NAMALWA (cell line): ENCODE measurements around the gene VTA1.
A peak's percentile ranks its signal among the peaks of the same experiment; 100 is the strongest.
"Not testable (repeated sequence)": the region's sequence is repeated elsewhere in the genome, so short reads cannot be mapped to it uniquely, and the experiment has no call there.

ENCODE experiments used
- DNase-seq: peaks from one replicate; pipeline ENCODE4 v3.0.0-alpha.2; 2015; ENCODE audit warnings: low spot score

The VTA1 gene

DNA sequence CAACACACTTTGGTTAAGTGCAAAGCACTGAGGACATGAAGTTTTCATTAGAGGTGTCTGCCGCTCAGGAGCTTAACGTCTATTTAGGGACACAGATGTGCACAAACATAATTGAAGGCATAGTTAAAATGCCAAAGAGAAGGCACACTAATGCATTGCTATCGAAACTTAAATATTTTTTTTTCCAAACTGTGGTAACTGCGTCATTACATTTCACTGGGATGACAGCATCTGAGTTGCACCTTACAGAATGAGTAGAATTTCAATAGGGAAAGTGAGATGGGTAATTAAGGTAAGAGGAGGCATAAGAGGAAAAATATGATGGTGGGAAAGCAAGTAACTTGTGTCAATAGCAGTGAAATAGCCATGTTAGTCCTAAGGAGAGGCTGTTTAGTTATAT, 79.7 kb downstream of the VTA1 start:
- no peak for DNase-seq

- DNase-seq: not testable (repeated sequence)
Measured at GRCh38 chr6:142229518-142230270, 82.6 kb downstream of the VTA1 start.

GRCh38 chr6:142232206-142233044, 85.4 kb downstream of the VTA1 start:
- DNase-seq: peak; percentile 41

- no peak for DNase-seq
Measured at GRCh38 chr6:142233945-142234682, 87.1 kb downstream of the VTA1 start.

DNA sequence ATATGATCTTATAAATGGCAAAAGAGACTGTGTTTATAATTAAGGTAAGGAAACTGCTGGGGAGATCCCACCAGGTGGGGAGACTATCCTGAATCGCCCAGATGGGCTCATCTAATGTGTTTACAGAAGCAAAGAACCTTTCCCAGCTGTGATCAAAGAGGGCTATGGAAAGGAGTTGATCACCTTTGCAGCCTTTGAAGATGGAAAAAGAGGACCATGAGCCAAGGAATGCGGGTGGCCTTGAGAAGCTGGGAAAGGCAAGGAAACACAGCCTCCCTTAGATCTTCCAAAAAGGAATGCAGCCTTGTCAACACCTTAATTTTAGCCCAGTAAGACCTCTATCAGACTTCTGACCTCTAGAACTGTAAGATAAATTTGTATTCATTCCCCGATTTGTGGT, 88.2 kb downstream of the VTA1 start:
- no peak for DNase-seq

DNA sequence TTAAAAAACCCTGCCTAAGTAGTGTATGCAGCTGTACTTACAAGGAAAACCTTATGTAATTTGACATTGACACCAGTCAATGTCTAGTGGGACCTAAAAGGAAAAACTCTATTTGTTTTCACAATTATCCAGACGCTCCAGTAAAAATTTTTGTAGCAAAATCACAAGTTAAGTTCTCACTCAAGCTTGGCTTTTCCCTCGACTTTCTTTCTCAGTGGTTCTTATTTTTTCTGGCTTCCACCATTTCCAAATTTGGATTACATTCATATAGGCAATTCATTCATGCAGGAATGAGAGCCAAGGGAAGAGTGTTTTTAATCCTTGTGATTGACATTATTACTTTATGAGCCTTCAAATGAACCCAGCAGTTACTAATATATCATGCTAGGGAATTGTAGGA, 88.7 kb downstream of the VTA1 start:
- no peak for DNase-seq

DNA sequence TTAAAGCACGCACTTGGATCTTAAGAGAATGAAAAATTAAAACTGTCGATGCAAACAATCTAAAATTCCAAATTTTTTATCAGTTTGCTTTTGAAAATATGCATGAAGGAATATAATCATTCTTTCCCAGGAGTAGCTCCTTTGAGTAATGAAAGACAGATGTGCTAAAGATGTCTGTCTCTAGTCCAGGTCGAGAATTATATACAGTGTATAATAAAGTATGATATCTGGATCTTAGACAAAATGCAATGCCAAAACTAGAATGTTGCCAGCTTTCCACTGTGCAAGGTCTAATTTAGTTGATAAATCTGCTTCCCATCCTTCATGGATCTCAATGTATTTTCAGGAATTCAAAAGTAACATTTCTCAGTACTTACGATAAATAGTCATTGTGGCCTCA, 89.6 kb downstream of the VTA1 start:
- DNase-seq: no peak

DNA sequence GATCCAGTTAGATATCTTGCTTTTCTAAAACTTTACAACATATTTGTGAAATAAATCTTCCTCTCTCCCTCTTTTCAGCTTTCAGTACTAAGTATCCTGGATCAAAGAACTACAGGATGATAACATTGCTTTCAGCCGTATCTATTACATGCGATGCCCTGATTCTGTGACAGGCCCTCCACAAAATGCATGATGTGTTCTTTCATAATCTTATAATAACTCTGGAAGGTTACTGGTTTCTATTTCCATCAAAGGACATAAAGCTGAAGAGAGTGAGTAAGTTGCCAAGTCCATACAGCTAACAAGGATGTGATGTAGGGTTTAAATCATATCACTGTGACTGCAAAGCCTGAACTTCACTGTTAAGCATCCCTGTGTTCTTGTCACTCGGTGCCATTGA, 91.8 kb downstream of the VTA1 start:
- no peak for DNase-seq

- DNase-seq: no peak
Measured at GRCh38 chr6:142240179-142240578, 93.1 kb downstream of the VTA1 start.

DNA sequence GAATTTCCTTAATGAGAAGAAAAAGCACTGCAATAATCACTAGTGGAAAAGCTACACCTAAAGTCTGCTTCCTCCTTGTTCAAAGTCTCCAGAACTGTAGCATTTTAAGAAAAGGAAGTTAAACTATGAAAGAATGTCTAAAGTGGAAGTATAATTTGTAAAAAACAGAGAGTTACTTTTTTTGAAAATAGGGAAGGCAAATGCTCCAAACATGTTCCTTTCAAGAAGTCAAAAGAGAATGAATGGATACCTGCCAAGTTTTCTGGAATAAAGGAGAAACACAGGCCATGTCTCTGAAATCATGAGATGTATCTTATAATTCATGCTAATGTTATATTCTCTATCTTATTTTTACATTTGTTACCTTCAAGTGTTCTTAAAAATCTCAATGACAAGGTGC, 94.0 kb downstream of the VTA1 start:
- DNase-seq: no peak

DNA sequence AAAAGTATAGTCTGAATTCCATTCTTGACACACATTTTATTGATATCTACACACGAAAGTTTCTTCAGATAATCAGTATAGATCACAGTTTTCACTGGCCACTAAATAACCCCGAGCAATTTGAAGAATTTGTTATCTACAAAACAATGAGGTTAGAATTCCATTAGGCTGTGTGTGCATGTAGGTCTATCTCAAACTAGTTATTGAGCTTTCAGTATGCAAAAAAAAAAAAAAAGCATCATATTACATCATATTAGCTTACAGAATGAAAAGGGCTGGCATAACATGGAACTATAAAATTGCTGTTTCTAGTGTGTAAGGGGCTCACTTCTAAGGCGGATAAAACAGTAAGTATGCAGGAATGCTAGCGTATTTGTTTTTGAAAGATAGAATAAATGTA, 95.2 kb downstream of the VTA1 start:
- DNase-seq: no peak

- no peak for DNase-seq
Measured at GRCh38 chr6:142246960-142247359, 99.9 kb downstream of the VTA1 start.

- DNase-seq: no peak
Measured at GRCh38 chr6:142249266-142249665, 102.2 kb downstream of the VTA1 start.

DNA sequence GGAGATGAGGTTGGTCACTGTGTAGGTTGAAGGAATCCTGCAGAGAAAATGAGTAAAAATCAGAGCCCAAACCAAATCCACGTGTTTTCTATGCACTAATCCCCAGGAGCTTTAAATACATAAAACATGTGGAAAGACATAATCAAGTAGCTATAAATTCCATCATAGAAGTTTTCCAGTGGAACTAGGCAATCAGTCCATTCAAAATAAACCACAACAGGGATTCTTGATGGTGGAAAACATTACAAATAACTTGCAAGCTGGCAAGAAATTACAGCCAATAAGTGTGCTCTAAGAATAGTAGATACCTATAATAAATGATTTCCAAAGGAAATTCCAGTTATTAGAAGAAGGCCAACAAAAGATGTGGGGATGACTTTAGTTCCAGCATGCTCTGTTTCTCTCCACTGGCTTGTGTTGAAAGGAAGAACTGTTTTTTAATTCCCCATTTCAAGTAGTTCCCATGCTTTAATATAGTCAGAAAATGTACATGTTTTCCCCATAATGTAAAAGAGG, 104.9 kb downstream of the VTA1 start:
- DNase-seq: no peak

- DNase-seq: no peak
Measured at GRCh38 chr6:142254513-142254912, 107.5 kb downstream of the VTA1 start.

GRCh38 chr6:142255785-142256184, 108.7 kb downstream of the VTA1 start:
- no peak for DNase-seq

DNA sequence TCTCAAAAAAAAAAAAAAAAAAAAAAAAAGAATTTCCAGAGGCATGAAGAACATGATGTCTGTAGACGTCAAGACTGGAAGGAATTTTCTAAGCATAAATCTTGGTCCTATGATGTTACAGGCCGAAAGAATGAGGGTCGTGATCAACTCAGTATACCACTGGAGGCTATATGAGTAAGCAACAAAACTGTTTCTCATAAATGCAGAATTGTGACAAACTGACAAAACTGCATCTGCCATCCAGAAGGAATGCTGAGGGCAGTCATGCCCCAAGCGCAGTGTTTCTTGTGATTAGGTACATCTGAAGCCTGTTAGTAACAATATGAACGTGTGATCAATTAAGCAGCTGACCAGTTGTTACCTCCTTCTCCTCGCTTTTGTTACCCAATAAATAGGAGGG, 111.2 kb downstream of the VTA1 start:
- DNase-seq: no peak

DNA sequence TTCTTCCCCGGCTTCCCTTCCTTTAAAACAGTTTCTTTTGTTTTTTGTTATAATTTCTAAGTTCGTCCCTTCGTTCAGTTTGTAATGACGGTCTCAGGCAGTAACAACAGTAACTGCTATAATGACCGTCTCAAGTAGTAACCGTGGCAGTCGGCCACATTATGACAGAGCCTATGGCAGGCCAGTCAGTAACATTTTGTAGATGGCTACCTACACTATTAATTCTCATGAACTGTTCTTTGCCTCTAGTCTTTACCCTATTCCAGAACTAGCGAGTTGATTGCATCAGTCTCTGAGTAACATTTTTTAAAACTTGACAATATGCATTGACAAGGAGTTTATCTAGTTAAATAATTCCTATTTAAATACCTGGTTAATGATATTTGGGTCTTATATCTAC, 111.7 kb downstream of the VTA1 start:
- no peak for DNase-seq

DNA sequence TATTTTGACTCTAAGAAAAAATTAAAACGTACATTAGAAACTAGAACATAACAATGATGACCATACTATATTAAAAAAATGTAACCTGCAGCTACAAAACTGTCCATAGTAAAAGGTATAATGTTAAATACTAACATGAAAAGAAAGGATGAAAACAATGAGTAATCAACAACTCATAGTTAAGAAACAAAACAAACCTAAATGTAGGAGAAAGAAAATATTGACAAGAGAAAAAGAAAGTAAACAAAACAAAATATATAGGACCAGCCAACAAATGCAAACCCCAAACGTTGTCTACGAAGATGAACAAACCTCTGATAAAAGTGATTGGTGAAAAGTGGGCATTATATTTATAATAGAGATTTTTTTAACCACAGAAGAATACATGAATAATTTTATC, 113.7 kb downstream of the VTA1 start:
- no peak for DNase-seq

DNA sequence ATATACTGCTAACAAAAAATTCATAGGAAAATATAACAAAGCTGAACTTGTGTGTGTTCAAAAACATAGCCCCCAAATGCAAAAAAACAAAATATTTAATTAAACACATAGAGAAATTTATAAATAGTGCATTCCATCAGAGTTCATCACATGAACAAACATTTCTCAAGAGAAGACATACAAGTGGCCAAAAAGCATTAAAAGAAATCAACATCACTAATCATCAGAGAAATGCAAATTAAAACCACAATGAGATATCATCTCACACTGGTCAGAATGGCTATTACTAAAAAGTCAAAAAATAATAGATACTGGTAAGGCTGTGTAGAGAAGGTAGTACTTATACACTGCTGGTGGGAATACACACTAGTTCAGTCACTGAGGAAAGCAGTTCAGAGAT, 115.2 kb downstream of the VTA1 start:
- no peak for DNase-seq

- DNase-seq: no peak
Measured at GRCh38 chr6:142265476-142265875, 118.4 kb downstream of the VTA1 start.

- DNase-seq: no peak
Measured at GRCh38 chr6:142266060-142266459, 119.0 kb downstream of the VTA1 start.

- DNase-seq: no peak
Measured at GRCh38 chr6:142271476-142271875, 124.4 kb downstream of the VTA1 start.
